ENCODE data around the gene RAD51B.

RAD51B gene

DNA sequence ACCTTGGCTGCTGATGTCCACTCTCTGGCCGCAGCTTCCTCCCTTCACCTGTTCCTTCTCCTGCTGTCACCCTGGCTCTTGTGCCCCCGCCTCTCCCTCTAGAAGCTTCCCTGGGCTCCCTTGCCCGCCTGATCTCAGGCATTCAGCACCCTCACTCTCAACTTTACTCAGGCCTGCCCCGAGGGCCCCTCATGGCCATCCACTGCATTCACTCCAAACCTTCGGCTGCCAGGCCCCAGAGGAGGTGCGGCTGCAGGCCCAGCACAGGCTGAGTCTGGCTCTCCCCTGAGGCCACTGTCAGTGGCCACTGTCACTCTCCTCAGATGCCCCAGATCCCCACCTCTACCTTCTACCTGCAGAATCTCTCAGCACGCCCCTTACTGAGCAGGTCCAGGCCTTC, 789.4 kb downstream of the RAD51B start:
- DNase-seq = no peak
- no peaks in the 10 kb centered on the region for H3K4me1 ChIP-seq
- H3K27me3 ChIP-seq = no peaks in the 10 kb centered on the region
- H3K4me3 ChIP-seq (ENCODE audit: low read depth, low read length) = no peak overlapping the region
- H3K9me3 ChIP-seq = no peaks in the 10 kb centered on the region
- TF ChIP-seq, protein P1, sequence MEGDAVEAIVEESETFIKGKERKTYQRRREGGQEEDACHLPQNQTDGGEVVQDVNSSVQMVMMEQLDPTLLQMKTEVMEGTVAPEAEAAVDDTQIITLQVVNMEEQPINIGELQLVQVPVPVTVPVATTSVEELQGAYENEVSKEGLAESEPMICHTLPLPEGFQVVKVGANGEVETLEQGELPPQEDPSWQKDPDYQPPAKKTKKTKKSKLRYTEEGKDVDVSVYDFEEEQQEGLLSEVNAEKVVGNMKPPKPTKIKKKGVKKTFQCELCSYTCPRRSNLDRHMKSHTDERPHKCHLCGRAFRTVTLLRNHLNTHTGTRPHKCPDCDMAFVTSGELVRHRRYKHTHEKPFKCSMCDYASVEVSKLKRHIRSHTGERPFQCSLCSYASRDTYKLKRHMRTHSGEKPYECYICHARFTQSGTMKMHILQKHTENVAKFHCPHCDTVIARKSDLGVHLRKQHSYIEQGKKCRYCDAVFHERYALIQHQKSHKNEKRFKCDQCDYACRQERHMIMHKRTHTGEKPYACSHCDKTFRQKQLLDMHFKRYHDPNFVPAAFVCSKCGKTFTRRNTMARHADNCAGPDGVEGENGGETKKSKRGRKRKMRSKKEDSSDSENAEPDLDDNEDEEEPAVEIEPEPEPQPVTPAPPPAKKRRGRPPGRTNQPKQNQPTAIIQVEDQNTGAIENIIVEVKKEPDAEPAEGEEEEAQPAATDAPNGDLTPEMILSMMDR (IDR thresholded peaks at IDR 0.05; ENCODE audit: low read depth, low read length) = no peak
- no peaks in the 10 kb centered on the region for H3K36me3 ChIP-seq

DNA sequence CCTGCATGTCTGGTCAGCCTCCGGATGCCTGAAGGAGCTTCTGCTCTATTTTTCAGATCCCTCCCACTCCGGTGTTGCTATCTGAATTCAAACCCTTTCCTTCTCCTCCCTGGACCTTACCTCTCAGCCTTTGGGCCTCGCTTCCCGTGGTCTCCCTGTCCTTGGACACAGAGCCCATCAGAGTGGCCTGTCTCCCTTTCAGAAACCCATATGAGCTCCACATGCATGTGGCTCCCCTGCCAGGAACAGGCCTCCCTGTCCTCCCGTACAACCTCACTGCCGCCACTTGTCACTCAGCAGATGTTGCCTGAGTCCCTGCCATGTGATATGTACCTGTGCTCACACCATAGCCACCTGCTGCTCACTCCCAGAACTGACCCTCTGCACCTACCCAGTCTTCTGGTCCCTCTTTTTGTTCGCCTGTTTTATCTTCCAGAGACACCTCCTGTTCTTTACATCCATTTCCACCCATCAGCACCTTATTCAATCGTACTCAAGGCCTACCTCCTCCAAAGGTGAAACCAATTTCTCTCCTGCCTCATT, 790.7 kb downstream of the RAD51B start:
- TF ChIP-seq, protein P1 (IDR thresholded peaks at IDR 0.05; ENCODE audit: low read depth, low read length) = no peak
- Histone ChIP-seq H3K36me3 (no peaks in the 10 kb centered on the region), H3K4me3 (ENCODE audit: low read depth, low read length) (no peak overlapping the region), H3K27me3 (no peaks in the 10 kb centered on the region), H3K4me1 (no peaks in the 10 kb centered on the region), H3K9me3 (no peaks in the 10 kb centered on the region; the same call in 1 of the 2 replicates)
- DNase-seq = no peak

DNA sequence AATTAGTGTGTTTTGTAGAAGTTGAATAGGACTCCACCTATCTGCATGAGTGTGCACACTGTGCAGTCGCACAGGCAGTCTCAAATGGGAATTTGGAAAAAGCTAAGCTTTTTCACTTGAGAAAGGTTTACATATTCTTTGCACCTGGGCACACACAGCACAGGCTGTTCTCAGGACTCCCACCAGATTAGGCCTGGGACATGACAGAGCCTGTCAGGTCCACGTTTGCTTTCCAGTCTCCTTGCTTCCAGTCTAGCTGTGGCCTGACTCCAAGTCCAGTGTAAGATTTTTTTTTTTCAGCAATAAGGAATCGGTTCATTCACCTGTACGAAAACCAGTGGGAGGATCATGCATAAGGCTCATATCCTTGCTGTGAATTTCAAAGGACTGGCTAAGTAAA, 792.0 kb downstream of the RAD51B start:
- H3K36me3 ChIP-seq = no peaks in the 10 kb centered on the region
- no peak overlapping the region for H3K4me3 ChIP-seq (ENCODE audit: low read depth, low read length)
- no peaks in the 10 kb centered on the region for H3K27me3 ChIP-seq
- no peaks in the 10 kb centered on the region for H3K4me1 ChIP-seq
- H3K9me3 ChIP-seq = no peaks in the 10 kb centered on the region; the same call in 1 of the 2 replicates
- no peak for DNase-seq
- TF ChIP-seq, protein P1 (IDR thresholded peaks at IDR 0.05; ENCODE audit: low read depth, low read length) = no peak

DNA sequence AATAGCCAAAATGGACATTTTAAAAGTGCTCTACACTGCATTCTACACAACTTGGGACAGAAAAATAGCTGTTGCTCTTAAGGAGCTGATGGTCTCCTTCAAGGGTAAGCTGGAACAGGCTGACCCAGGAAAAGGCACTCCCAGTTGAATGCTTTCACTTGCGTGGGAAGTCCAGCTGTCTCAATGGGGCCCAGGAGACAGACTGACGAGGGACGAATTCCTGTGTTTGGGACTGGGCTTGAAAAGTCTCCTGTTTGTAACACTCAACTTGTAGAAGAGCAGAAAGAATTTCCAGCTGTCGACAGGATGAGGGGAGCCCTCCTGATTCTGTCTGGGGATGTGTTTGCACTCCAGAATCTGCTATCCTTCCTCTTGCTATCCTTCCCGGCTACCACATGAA, 792.5 kb downstream of the RAD51B start:
- Histone ChIP-seq H3K36me3 (no peaks in the 10 kb centered on the region), H3K27me3 (no peaks in the 10 kb centered on the region), H3K4me3 (ENCODE audit: low read depth, low read length) (no peak overlapping the region), H3K4me1 (no peaks in the 10 kb centered on the region), H3K9me3 (no peaks in the 10 kb centered on the region; the same call in 1 of the 2 replicates)
- TF ChIP-seq, protein P1 (IDR thresholded peaks at IDR 0.05; ENCODE audit: low read depth, low read length) = no peak
- no peak for DNase-seq

DNA sequence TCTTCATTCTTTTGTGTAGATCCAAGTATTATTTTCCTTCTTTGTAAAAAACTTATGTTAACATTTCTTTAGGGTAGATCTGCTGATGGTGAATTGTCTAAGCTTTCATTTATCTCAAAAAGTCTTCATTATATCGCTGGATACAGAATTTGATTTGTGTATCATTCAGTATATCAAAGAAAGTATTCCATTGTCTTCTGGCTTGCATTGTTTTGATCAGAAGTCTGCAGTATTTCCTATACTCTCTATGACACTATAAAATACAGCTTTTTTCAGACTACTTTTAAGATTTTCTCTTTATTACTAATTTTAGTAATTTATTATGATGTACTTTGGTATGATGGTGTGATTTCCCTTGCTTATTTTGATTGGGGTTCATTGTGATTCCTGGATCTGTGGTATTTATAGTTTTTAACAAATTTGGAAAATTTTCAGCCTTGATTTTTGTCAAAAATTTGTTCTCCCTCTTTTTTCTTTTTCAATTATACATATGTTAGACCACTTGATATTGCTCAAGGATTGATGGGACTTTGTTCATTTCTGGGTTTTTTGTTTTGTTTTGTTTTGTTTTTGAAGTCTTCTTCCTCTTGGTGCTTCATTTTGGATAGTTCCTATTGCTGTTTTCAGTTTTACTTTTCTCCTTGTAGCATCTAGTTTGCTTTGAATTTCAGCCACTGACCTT, 796.8 kb downstream of the RAD51B start:
- Histone ChIP-seq H3K9me3 (no peaks in the 10 kb centered on the region; the same call in 1 of the 2 replicates), H3K36me3 (no peaks in the 10 kb centered on the region), H3K4me1 (no peaks in the 10 kb centered on the region), H3K4me3 (ENCODE audit: low read depth, low read length) (no peak overlapping the region), H3K27me3 (no peaks in the 10 kb centered on the region)
- DNase-seq = no peak
- TF ChIP-seq, protein P1 (IDR thresholded peaks at IDR 0.05; ENCODE audit: low read depth, low read length) = no peak

Measured in BE2C (cell line).